SK-N-SH treated with all-trans-retinoic acid at 6 μM for 48 hours (cell line): ENCODE data around the gene STARD6.

Experiments
- ARNTL ChIP-seq: fragments of 450-650 bp; formaldehyde crosslinking; IDR thresholded peaks from 2 replicates; pipeline ENCODE4 v1.5.0; 2020; ENCODE audit warnings: low read depth, mild to moderate bottlenecking, moderate library complexity, borderline replicate concordance
- BACH2 ChIP-seq: fragments of 250-450 bp; sonication (Bioruptor Pico); IDR thresholded peaks from 2 replicates; pipeline ENCODE4 v1.9.0; 2021; ENCODE audit warnings: mild to moderate bottlenecking, borderline replicate concordance
- CSDC2 ChIP-seq: fragments of 250-450 bp; sonication (Bioruptor Pico); IDR thresholded peaks from 2 replicates; pipeline ENCODE4 v1.5.0; 2020; ENCODE audit warnings: mild to moderate bottlenecking, moderate library complexity
- ESRRG ChIP-seq: fragments of 250-450 bp; sonication (Bioruptor Pico); IDR thresholded peaks from 2 replicates; pipeline ENCODE4 v1.6.1; 2021; ENCODE audit warnings: mild to moderate bottlenecking
- OSR1 ChIP-seq: fragments of 250-450 bp; sonication (Bioruptor Pico); IDR thresholded peaks from 2 replicates; pipeline ENCODE4 v1.8.0; 2022; ENCODE audit warnings: moderate library complexity, mild to moderate bottlenecking, inconsistent platforms
- PATZ1 ChIP-seq: fragments of 250-450 bp; sonication (Bioruptor Pico); IDR thresholded peaks from 2 replicates; pipeline ENCODE4 v1.8.0; 2020; ENCODE audit warnings: mild to moderate bottlenecking, moderate library complexity, borderline replicate concordance
- POU6F1 ChIP-seq: fragments of 250-450 bp; sonication (Bioruptor Pico); IDR thresholded peaks from 2 replicates; pipeline ENCODE4 v1.8.0; 2021; ENCODE audit warnings: low read depth, mild to moderate bottlenecking, moderate library complexity, borderline replicate concordance
- RARB ChIP-seq: fragments of 250-450 bp; sonication (Bioruptor Pico); IDR thresholded peaks from 2 replicates; pipeline ENCODE4 v1.8.0; 2021; ENCODE audit warnings: mild to moderate bottlenecking, moderate library complexity
- SNAI2 ChIP-seq: fragments of 250-450 bp; sonication (Bioruptor Pico); IDR thresholded peaks from 2 replicates; pipeline ENCODE4 v1.5.0; 2020; ENCODE audit warnings: mild to moderate bottlenecking, moderate library complexity
- TSHZ2 ChIP-seq: fragments of 250-450 bp; sonication (Bioruptor Pico); IDR thresholded peaks from 2 replicates; pipeline ENCODE4 v1.5.0; 2020; ENCODE audit warnings: mild to moderate bottlenecking, moderate library complexity
- ZC3H10 ChIP-seq: fragments of 250-450 bp; sonication (Bioruptor Pico); IDR thresholded peaks from 2 replicates; pipeline ENCODE4 v1.5.1; 2021; ENCODE audit warnings: mild to moderate bottlenecking, moderate library complexity
- ZFP3 ChIP-seq: fragments of 250-450 bp; sonication (Bioruptor Pico); IDR thresholded peaks from 2 replicates; pipeline ENCODE4 v1.5.0; 2020; ENCODE audit warnings: mild to moderate bottlenecking, moderate library complexity
- ZNF565 ChIP-seq: fragments of 450-650 bp; formaldehyde crosslinking; conservative IDR thresholded peaks from 2 replicates; pipeline ENCODE4 v1.5.0; 2020; ENCODE audit warnings: low read depth, mild to moderate bottlenecking, moderate library complexity

GRCh38 chr18:54387631-54388030, 30.0 kb upstream of the STARD6 start:
- TF ChIP-seq OSR1 (CRISPR knock-in tag) (no peak), RARB (CRISPR knock-in tag) (no peak), CSDC2 (no peak), PATZ1 (CRISPR knock-in tag) (no peak), SNAI2 (CRISPR knock-in tag) (no peak), ZNF565 (CRISPR knock-in tag) (no peak), BACH2 (CRISPR knock-in tag) (no peak), POU6F1 (CRISPR knock-in tag) (no peak), ZC3H10 (CRISPR knock-in tag) (no peak), ZFP3 (no peak), ARNTL (CRISPR knock-in tag) (no peak), ESRRG (CRISPR knock-in tag) (no peak), TSHZ2 (CRISPR knock-in tag) (no peak)
